Mammary epithelial cell (primary cell): ENCODE measurements around the gene CREB3L2.

Experiments used
- EZH2 ChIP-seq: IDR thresholded peaks from 2 replicates; pipeline ENCODE4 v1.6.1; 2012; ENCODE audit warnings: low read length, inconsistent platforms, borderline replicate concordance
- TF ChIP-seq, protein P1 (sequence below), 2 donors: IDR thresholded peaks in 1 of 2; conservative IDR thresholded peaks in 1 of 2; 2 replicates each; pipeline ENCODE4 v1.5.1; 2011 to 2012; ENCODE audit warnings: inconsistent platforms in 2 of 2, low read length in 2 of 2, mild to moderate bottlenecking in 2 of 2, control low read depth in 1 of 2, low read depth in 1 of 2; ENCODE audit not compliant: insufficient read depth in 1 of 2; ENCODE audit errors: extremely low read depth in 1 of 2

DNA sequence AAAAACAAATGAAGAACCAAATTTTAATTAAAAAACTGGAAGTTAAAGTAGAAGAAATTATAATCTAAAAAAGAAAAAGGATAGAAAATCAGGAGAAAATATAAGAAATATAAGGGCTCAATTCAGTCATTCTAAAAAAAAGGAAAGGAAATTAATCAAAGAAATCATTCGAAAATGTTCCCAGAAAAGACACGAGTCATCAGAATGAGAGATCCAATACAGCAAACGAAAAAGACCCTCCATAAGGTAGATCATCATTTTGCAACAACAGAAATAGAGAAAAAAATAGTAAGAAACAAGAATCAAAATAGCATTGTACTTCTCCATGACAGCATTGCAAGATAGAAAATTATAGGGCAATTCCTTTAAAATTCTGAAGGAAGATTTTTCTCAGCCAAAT lies 132.6 kb downstream of the CREB3L2 start:
- TF ChIP-seq, protein P1, sequence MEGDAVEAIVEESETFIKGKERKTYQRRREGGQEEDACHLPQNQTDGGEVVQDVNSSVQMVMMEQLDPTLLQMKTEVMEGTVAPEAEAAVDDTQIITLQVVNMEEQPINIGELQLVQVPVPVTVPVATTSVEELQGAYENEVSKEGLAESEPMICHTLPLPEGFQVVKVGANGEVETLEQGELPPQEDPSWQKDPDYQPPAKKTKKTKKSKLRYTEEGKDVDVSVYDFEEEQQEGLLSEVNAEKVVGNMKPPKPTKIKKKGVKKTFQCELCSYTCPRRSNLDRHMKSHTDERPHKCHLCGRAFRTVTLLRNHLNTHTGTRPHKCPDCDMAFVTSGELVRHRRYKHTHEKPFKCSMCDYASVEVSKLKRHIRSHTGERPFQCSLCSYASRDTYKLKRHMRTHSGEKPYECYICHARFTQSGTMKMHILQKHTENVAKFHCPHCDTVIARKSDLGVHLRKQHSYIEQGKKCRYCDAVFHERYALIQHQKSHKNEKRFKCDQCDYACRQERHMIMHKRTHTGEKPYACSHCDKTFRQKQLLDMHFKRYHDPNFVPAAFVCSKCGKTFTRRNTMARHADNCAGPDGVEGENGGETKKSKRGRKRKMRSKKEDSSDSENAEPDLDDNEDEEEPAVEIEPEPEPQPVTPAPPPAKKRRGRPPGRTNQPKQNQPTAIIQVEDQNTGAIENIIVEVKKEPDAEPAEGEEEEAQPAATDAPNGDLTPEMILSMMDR (conservative IDR thresholded peaks at IDR 0.05 in 1 of 2, IDR thresholded peaks at IDR 0.05 in 1 of 2; ENCODE audit: extremely low read depth in 1 of 2, insufficient read depth in 1 of 2, low read depth in 1 of 2, low read length in 2 of 2) = no peak
- no peak for TF ChIP-seq EZH2
